Measurements from ENCODE around the gene EXOC4. TPM values are rescaled to one million over a fixed set of nuclear protein-coding genes. Genes with fewer than 3 reads are reported as not detected.

EXOC4 gene
- total and polyA plus RNA-seq, 7 donors, result 7.6 to 63.0 (median 29.1) TPM

DNA sequence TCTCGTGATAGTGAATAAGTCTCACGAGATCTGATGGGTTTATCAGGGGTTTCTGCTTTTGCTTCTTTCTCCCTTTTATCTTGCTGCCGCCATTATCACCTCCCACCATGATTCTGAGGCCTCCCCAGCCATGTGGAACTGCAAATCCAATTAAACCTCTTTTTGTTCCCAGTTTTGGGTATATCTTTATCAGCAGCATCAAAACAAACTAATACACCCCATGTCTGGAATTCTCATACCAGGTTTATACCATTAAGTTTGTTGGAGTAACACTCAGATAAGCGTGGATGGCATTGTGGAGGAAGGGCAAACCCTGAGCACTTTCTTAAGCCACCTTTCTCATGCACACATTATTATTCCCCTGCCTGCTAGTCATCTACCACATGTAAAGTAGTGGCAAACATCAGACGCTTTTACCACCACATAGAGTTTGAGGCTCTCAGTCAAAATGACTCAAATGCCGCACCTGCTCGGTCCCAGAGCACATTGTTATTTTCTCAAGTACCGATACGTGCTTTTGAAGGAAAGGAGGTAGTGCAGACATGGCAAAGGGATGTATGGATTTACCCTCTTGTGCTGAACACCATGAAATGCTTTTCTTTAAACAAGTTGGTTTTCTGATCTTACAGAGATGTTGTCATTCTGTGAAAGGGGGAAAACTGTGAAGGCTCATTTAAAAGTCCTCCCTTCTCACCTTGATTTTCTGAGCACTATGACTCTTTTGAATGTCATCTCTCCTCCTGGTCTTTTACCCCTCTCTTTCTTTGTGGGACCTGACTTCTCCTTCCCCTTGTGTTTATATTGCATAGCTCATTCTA is 429.7 kb downstream of the EXOC4 start:
- Histone ChIP-seq H3K27me3 (ENCODE audit: insufficient read depth in 3 of 3, low read length in 2 of 3) (no peaks in the 10 kb centered on the region), H3K9me3 (no peaks in the 10 kb centered on the region), H3K4me3 (no peak overlapping the region), H3K27ac (no peak overlapping the region), H3K4me1 (no peaks in the 10 kb centered on the region), H3K36me3 (ENCODE audit: insufficient read depth in 1 of 2, low read depth in 1 of 2) (no peaks in the 10 kb centered on the region)
- intact Hi-C loops (cut with DNase I), result no loop called here
- no peak for ATAC-seq
- TF ChIP-seq, protein P1, sequence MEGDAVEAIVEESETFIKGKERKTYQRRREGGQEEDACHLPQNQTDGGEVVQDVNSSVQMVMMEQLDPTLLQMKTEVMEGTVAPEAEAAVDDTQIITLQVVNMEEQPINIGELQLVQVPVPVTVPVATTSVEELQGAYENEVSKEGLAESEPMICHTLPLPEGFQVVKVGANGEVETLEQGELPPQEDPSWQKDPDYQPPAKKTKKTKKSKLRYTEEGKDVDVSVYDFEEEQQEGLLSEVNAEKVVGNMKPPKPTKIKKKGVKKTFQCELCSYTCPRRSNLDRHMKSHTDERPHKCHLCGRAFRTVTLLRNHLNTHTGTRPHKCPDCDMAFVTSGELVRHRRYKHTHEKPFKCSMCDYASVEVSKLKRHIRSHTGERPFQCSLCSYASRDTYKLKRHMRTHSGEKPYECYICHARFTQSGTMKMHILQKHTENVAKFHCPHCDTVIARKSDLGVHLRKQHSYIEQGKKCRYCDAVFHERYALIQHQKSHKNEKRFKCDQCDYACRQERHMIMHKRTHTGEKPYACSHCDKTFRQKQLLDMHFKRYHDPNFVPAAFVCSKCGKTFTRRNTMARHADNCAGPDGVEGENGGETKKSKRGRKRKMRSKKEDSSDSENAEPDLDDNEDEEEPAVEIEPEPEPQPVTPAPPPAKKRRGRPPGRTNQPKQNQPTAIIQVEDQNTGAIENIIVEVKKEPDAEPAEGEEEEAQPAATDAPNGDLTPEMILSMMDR (IDR thresholded peaks at IDR 0.05), result no peak
- 75 to 77% (median 76%) methylated on average over 9 of the region's 9 CpGs for WGBS, 3 donors
- no peak for DNase-seq

DNA sequence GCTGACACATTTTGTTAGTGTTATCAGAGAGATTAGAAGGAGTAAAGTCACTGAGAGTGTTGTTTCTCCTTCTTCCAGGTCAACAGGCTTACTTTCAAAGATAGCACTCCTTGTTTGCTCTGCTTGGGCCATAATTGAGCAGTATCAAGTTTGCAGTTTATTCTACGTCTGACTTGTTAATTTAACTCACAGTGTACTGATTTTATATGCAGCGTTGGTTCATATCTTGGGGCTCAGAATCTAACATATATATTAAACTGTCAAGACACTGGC is 430.2 kb downstream of the EXOC4 start:
- no peak for ATAC-seq
- TF ChIP-seq, protein P1 (IDR thresholded peaks at IDR 0.05), result no peak
- no peaks in the 10 kb centered on the region for H3K36me3 ChIP-seq (ENCODE audit: insufficient read depth in 1 of 2, low read depth in 1 of 2)
- intact Hi-C loops (cut with DNase I), result no loop called here
- no peak overlapping the region for H3K4me3 ChIP-seq
- H3K27me3 ChIP-seq (ENCODE audit: insufficient read depth in 3 of 3, low read length in 2 of 3), result no peaks in the 10 kb centered on the region
- WGBS, 3 donors, result 79 to 94% (median 84%) methylated on average over 2 of the region's 2 CpGs
- H3K27ac ChIP-seq, result no peak overlapping the region
- H3K9me3 ChIP-seq, result no peaks in the 10 kb centered on the region
- no peak for DNase-seq
- no peaks in the 10 kb centered on the region for H3K4me1 ChIP-seq

DNA sequence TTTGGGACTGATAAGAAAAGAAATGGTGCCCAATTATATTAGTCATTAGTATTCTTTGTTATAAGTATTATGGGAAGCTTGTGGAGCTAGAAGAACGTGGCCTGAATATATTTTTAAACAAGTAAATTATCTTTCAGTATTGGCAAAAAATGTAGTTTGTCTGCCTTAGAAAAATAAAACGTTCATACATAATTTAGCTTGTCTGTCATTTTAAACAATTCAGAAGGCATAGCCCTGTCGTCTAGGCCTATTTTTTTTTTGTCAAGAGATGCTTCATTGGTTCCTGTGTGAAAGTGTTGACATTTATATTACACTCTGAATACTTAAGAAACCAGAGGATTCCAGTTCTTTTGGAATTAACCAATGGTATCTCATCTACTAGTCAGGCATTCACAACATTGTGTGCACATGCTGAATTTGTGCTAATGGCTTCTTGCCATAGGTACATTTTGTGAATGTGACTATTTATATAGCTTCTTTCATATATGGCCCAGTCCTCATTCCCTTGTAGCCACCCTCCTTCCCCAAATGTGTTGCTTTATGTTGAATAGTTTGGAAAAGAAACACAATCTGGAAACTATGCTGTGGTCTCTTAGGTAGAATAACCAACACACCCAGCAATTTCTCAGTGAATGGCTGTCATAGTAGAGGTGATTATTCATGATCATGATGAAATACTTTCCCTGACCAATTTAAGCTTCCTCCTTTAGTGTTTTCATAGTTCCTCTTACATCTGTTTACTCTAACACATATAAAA is 435.8 kb downstream of the EXOC4 start:
- intact Hi-C loops (cut with DNase I), result no loop called here
- 82 to 88% (median 83%) methylated on average over 3 of the region's 3 CpGs for WGBS, 3 donors
- ATAC-seq, result no peak
- H3K27ac ChIP-seq, result no peak overlapping the region
- H3K4me1 ChIP-seq, result no peaks in the 10 kb centered on the region
- no peaks in the 10 kb centered on the region for H3K9me3 ChIP-seq
- TF ChIP-seq, protein P1 (IDR thresholded peaks at IDR 0.05), result no peak
- no peaks in the 10 kb centered on the region for H3K36me3 ChIP-seq (ENCODE audit: insufficient read depth in 1 of 2, low read depth in 1 of 2)
- DNase-seq, result no peak
- H3K4me3 ChIP-seq, result no peak overlapping the region
- H3K27me3 ChIP-seq (ENCODE audit: insufficient read depth in 3 of 3, low read length in 2 of 3), result no peaks in the 10 kb centered on the region

DNA sequence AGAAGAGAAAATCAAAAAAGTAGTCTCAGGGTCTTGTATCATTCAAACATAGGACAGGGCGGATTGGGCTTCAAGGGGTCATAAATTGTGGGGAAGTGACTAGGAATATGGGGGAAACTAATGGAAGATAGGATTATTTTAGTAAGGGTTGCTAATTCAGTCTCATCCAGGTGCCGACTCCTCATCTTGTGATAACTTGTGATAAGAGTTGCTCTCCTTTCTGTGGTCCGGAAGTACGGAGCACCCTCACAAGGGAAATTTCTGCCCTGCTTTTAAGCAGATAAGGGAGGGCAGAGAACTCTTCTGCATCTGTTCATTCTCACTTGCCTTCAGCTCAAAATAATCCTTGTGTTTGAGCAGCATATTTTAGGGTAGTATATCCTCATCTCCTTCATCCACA is 437.9 kb downstream of the EXOC4 start:
- ATAC-seq, result no peak
- Histone ChIP-seq H3K9me3 (no peaks in the 10 kb centered on the region), H3K36me3 (ENCODE audit: insufficient read depth in 1 of 2, low read depth in 1 of 2) (no peaks in the 10 kb centered on the region), H3K4me1 (no peaks in the 10 kb centered on the region), H3K27me3 (ENCODE audit: insufficient read depth in 3 of 3, low read length in 2 of 3) (no peaks in the 10 kb centered on the region), H3K4me3 (no peak overlapping the region), H3K27ac (no peak overlapping the region)
- WGBS, 3 donors, result 80 to 93% (median 93%) methylated on average over 4 of the region's 4 CpGs
- intact Hi-C loops (cut with DNase I), result no loop called here
- DNase-seq, result no peak
- TF ChIP-seq, protein P1 (IDR thresholded peaks at IDR 0.05), result no peak
